ENCODE data around the gene GNLY. TPM values are rescaled to one million over a fixed set of nuclear protein-coding genes. Genes with fewer than 3 reads are reported as not detected.

GNLY gene
- total and polyA plus RNA-seq, 2 of the 13 experiments (the other 11 are each of a cell fraction or from before 2014, with no cell fraction given): not detected

DNA sequence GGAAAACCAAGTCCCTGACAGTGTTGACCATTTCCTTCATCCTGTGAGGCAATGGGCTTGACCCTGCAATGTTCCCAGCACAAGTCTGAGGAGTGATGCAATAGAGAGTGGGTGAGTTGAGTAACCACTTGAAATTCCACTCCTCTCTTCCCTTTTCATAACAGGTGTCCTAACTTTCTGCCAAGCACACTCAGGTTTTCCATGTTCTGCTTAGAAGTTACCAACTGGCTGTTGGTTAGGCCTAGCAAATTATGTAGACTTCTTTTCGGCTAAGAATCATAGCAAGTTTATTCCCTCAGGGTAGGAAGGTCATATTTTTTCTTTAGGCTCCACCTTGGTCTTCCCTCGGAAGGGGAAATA lies 11.5 kb downstream of the GNLY start (continued):
- TF ChIP-seq LCORL (IDR thresholded peaks at IDR 0.05): no peak
- no peak for TF ChIP-seq LCORL (CRISPR knock-in tag; IDR thresholded peaks at IDR 0.05)
- TF ChIP-seq, protein P1, sequence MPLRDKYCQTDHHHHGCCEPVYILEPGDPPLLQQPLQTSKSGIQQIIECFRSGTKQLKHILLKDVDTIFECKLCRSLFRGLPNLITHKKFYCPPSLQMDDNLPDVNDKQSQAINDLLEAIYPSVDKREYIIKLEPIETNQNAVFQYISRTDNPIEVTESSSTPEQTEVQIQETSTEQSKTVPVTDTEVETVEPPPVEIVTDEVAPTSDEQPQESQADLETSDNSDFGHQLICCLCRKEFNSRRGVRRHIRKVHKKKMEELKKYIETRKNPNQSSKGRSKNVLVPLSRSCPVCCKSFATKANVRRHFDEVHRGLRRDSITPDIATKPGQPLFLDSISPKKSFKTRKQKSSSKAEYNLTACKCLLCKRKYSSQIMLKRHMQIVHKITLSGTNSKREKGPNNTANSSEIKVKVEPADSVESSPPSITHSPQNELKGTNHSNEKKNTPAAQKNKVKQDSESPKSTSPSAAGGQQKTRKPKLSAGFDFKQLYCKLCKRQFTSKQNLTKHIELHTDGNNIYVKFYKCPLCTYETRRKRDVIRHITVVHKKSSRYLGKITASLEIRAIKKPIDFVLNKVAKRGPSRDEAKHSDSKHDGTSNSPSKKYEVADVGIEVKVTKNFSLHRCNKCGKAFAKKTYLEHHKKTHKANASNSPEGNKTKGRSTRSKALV (CRISPR knock-in tag; IDR thresholded peaks at IDR 0.05): no peak
- TF ChIP-seq ZKSCAN1 (IDR thresholded peaks at IDR 0.05; ENCODE audit: low read length): no peak
- TF ChIP-seq ZNF180 (CRISPR knock-in tag; IDR thresholded peaks at IDR 0.05; ENCODE audit: borderline replicate concordance, low read depth): no peak
- no peak for TF ChIP-seq ZNF878 (CRISPR knock-in tag; IDR thresholded peaks at IDR 0.05)
- peak; percentile 99 for TF ChIP-seq CEBPB (IDR thresholded peaks at IDR 0.05; ENCODE audit: borderline replicate concordance, low read depth, low read length)
- 0 out of 4 replicates have a peak, but pooled peaks of 1 of the 2 experiments have one; percentile 21 for TF ChIP-seq KLF16 (CRISPR knock-in tag; IDR thresholded peaks at IDR 0.05)
- peak; percentile 37; the same call in 1 of the 2 replicates for TF ChIP-seq BHLHE40 (IDR thresholded peaks at IDR 0.05; ENCODE audit: low read length)
- no peak for TF ChIP-seq ZNF256 (CRISPR knock-in tag; conservative IDR thresholded peaks at IDR 0.05)
- TF ChIP-seq NCOA2 (CRISPR knock-in tag; IDR thresholded peaks at IDR 0.05): 0 out of 2 replicates have a peak, but pooled peaks have one; percentile 18
- TF ChIP-seq, protein P2, sequence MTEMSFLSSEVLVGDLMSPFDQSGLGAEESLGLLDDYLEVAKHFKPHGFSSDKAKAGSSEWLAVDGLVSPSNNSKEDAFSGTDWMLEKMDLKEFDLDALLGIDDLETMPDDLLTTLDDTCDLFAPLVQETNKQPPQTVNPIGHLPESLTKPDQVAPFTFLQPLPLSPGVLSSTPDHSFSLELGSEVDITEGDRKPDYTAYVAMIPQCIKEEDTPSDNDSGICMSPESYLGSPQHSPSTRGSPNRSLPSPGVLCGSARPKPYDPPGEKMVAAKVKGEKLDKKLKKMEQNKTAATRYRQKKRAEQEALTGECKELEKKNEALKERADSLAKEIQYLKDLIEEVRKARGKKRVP (CRISPR knock-in tag; IDR thresholded peaks at IDR 0.05): peak in 1 of 2 experiments; percentile 97; a peak in 2 of 4 replicates
- TF ChIP-seq RXRB (CRISPR knock-in tag; IDR thresholded peaks at IDR 0.05; ENCODE audit: borderline replicate concordance): 0 out of 2 replicates have a peak, but pooled peaks have one; percentile 30
- no peak for TF ChIP-seq ZNF549 (CRISPR knock-in tag; IDR thresholded peaks at IDR 0.05)
- TF ChIP-seq TFDP1 (CRISPR knock-in tag; IDR thresholded peaks at IDR 0.05; ENCODE audit: borderline replicate concordance): no peak
- TF ChIP-seq GPN1 (CRISPR knock-in tag; IDR thresholded peaks at IDR 0.05; ENCODE audit: borderline replicate concordance): no peak
- peak in 1 of 2 experiments; percentile 50; a peak in 1 of 4 replicates for TF ChIP-seq NR2F1 (CRISPR knock-in tag; IDR thresholded peaks at IDR 0.05)
- TF ChIP-seq ZNF660 (CRISPR knock-in tag; IDR thresholded peaks at IDR 0.05; ENCODE audit: borderline replicate concordance, low read depth): no peak
- peak; percentile 71 for TF ChIP-seq ATF7 (IDR thresholded peaks at IDR 0.05)
- no peak for TF ChIP-seq ATF7 (CRISPR knock-in tag; IDR thresholded peaks at IDR 0.05)
- no peak for TF ChIP-seq SRF (IDR thresholded peaks at IDR 0.05; ENCODE audit: low read depth, low read length)
- no peak for TF ChIP-seq ZNF615 (CRISPR knock-in tag; IDR thresholded peaks at IDR 0.05; ENCODE audit: borderline replicate concordance)
- 0 out of 2 replicates have a peak, but pooled peaks have one; percentile 14 for TF ChIP-seq NR2F6 (IDR thresholded peaks at IDR 0.05)
- TF ChIP-seq NR2F6 (CRISPR knock-in tag; IDR thresholded peaks at IDR 0.05): 0 out of 2 replicates have a peak, but pooled peaks have one; percentile 14
- 0 out of 2 replicates have a peak, but pooled peaks have one; percentile 39 for TF ChIP-seq ZNF12 (CRISPR knock-in tag; IDR thresholded peaks at IDR 0.05)
- no peak for TF ChIP-seq PPARG (CRISPR knock-in tag; conservative IDR thresholded peaks at IDR 0.05)
- TF ChIP-seq MTF2 (CRISPR knock-in tag; IDR thresholded peaks at IDR 0.05; ENCODE audit: borderline replicate concordance): 0 out of 2 replicates have a peak, but pooled peaks have one; percentile 52
- no peak for TF ChIP-seq ZC3H13 (CRISPR knock-in tag; IDR thresholded peaks at IDR 0.05)
- 0 out of 2 replicates have a peak, but pooled peaks have one; percentile 64 for TF ChIP-seq SSRP1 (CRISPR knock-in tag; IDR thresholded peaks at IDR 0.05)
- TF ChIP-seq CCAR2 (optimal IDR thresholded peaks at IDR 0.05; ENCODE audit: low read depth, low read length): no peak
- peak; percentile 82 for TF ChIP-seq ZNF644 (CRISPR knock-in tag; IDR thresholded peaks at IDR 0.05; ENCODE audit: low read depth)
- no peak for TF ChIP-seq ZNF501 (CRISPR knock-in tag; IDR thresholded peaks at IDR 0.05)
